Activated CD8-positive, alpha-beta memory T cell treated with anti-CD3 and anti-CD28 coated beads, Interleukin-2, amount 50 U/mL, for 24 hours (primary cell): ENCODE results near the gene CHID1.

Source experiments
- DNase-seq: peaks from one replicate; pipeline ENCODE4 v3.0.0-alpha.2; 2020; ENCODE audit errors: extremely low read depth

Gene CHID1

GRCh38 chr11:864898-865297 is 45.7 kb downstream of the CHID1 start:
- no peak for DNase-seq

DNA sequence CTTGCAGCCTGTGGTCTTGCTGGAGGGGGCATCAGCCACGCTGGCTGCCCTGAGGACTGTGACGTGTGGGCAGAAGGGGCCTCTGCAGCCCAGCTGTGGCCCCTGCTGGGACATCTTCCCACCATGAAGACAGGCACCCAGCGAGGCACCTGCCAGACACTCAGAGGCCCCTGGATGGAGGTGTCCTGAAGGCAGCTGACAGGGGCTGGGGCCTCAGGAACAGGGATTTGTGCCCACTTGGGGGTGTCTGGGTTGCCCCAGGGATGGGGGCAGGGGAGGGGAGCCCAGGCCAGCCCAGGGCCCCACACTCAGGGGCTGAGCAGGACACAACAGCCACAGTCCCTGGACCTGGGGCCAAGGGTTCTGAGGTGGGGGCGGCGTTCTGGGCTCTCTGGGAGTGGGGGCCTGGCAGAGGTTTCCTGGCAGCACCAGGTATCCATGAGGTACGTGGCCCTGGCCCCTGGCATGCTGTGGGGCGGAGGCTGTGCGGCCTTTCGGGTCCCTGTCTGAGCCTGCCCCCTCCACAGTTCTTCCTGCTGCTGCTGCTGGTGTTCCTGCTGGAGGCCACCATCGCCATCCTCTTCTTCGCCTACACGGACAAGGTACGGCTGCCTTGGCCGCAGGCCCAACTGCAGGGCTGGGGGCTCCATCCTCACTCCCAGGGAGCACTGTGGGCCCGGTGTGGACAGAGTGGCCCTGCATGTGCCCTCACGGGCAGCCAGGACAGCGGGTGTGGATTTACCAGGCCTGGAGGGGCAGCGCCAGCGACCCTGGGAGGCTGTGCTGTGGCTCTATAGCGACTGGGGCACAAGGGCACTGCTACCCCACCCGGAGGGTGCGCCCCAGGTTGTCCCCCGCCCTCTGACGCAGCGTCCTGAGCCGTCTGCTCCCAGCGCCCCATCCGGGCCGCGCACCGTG is 46.4 kb downstream of the CHID1 start:
- DNase-seq, result no peak

DNA sequence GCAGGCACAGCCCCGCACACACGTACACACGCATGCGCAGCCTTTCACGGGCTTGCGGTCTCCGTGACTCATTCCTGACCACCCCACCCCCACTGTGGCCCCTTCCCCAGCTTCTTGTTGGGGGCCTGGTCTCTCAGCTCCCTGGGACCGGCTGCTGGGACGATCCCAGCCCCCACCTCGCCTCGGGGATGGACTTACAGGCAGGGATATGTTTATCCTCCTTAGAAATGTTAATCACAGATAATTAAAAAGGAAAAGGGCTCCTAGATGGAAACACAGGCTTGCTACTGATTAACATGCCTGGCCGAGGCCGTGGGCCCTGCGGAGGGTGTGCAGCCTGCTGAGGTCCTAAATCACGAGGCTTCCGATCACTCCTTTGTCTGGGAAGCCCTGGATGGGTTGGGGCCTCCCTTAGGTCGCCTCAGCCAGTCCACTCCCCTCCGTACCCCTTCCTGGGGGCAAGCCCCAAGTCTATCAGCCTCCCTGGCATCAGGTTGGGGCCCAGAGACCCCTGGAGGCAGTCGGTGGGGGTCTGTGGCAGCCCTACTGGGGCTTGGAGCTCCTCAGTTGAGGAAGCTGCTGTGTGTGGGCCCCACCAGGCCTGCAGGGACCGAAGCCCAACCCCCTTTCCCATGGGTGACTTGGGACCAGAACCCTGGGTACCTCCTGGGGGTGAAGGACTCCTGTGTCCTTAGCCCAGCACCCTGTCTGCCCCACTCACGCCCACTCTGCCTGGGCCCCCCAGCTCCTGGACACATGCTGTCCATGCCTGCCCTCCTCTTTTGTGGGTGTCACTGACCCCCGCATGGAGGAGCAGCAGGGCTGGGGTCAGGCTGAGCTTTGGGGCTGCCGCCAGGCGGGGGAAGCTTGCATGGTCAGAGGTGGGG is 47.3 kb downstream of the CHID1 start:
- DNase-seq, result no peak

DNA sequence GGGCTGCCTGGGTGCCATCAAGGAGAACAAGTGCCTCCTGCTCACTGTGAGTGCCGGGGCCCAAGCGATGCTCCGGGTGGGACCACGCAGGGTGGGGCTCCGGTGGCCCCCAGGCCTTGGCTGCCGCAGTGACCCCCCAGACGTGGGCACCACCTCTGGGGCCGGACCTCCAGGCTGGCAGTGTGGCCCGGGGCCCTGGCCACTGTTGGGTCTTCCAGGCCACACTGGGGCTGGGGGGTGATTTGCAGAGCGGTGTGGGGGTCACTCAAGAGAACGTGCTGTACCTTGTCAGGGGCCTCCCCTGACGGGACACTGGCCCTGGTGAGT is 48.0 kb downstream of the CHID1 start:
- no peak for DNase-seq

DNA sequence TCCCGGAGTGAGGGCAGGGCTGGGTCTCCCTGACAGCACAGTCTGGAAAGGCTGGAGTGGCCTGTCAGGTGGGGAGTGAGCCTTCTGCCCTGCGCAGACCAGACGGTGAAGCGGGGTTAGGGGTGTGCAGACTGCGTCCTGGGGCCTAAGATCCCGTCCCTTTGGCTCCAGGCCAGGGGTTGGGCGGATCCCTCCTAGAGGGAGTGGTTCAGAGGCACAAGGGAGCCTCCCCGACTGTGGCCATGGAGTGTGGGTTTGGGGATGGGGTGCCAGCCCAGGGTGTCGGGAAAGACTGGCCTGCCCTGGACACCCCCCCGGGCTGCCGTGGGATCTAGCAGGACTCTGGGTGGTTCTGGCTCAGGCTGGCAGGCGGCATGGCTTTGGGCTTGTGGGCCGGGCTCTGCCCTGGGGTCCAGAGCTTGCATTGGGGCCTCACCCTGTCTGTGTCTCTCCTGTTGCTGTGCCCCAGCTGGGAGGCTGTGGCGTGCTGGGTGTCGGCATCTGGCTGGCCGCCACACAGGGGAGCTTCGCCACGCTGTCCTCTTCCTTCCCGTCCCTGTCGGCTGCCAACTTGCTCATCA is 48.4 kb downstream of the CHID1 start:
- no peak for DNase-seq

- no peak for DNase-seq
Observed at GRCh38 chr11:861105-861479, 49.5 kb downstream of the CHID1 start.

DNA sequence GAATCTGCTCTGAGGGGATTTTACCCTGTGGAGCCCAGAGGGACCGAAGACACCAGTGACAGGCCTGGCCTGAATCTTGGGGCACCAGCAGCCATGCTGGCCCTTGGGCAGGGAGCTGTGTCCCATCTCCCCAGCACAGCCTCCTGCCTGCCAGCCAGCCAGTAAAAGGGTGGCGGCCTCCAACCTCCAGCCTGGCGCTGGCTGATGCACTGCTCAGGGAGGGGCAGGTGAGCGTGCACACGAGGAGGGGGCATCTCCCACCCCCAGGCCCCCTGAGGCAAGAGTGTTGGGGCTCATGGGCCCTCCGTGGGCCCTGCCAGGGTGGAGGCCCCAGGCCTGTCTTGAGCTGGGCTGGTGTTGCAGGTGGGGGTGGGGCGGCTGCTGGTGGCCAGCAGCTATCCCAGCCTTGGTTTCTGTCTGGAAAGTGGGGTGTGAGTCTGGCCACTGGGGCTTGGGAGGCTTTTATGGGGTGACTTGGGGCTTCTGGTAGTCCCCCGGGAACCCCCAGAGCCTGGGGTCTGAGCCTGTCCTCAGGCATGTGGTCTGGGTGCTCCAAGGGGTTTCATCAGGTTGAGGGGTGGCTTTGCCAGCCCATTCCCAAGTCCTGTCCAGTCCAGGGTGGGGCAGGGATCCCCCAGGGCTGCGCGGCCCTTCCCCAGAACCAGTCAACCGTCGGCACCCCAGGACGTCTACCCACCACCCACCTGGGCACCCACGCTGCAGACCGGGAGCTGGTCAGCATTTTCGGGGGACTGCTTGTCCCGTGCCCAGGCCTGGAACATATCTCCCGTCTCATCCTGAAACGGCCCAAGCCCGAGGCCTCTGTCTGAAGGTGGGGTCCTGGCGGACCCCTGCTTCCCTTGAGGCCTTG is 50.1 kb downstream of the CHID1 start:
- DNase-seq, result no peak

DNA sequence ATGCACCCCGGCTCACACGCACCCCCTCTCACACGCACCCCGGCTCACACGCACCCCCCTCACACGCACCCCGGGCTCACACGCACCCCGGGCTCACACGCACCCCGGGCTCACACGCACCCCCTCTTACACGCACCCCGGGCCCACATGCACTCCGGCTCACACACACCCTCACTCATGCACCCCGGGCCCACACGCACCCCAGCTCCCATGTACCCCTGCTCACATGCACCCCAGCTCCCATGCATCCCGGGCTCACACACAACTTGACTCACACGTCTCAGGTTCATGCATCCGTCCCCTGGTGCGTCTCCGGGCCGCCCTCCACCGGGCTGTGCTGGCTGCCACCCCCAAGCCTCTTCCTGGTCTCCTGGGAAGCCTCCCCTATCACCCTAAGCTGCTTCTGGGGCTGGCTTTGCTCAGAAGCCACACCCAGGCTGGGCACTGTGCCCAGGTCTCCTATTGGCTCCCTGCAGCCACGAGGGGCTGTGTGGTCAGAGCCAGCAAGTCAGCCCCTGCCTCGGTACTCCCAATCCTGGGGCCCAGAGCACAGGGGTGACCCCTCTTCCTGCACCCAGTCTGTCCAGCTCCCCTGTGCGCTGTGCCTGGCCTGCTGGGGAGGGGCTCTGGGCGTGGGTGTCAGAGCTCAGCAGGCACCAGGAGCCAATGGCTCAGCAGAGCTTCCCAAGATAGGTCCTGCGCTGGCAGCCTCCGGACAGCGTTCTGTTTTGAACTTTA is 51.0 kb downstream of the CHID1 start:
- no peak for DNase-seq

DNA sequence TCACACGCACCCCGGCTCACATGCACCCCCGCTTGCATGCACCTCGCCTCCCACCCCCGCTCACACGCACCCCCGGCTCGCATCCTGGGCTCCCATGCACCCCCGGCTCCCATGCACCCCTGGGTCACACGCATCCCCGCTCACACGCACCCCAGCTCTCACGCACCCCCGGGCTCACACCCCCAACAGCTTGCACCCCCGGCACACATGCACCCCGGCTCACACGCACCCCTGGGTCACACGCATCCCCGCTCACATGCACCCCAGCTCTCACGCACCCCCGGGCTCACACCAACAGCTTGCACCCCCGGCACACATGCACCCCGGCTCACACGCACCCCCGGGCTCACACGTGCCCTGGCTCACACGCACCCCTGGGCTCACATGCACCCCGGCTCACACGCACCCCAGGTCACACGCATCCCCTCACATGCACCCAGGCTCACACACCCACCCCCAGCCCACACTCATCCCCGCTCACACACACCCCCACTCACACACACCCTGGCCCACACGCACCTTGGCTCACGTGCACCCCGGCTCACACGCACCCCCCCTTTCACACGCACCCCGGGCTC is 51.8 kb downstream of the CHID1 start:
- DNase-seq, result no peak

DNA sequence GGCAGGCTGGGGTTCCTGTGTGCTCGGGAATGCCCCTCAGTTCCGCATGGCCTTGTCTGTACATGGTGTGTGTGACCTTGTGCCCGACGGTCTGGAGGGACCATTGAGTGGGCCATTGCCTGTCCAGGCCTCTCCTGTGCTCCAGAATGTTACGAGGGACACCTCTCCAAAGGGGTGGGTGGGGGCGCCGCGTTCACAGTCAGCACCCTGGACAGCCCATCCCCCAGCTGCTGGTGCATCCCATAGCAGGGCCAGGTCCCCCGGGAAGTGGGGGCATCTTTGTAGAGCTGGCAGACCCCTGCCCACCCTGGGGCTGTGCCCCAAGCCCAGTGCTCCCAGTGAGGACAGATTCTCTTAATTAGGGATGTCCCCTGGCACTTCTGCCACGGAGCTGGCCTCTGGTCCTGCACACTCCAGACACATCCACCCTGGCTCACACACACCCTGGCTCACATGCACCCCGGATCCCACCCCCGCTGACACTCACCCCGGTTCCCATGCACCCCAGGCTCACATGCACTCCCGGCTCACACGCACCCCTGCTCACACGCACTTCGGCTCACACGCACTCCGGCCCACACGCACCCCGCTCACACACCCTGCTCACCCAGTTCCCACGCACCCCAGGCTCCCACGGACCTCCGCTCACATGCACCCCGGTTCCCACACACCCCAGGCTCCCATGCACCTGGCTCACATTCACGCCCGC is 52.4 kb downstream of the CHID1 start:
- DNase-seq, result no peak

DNA sequence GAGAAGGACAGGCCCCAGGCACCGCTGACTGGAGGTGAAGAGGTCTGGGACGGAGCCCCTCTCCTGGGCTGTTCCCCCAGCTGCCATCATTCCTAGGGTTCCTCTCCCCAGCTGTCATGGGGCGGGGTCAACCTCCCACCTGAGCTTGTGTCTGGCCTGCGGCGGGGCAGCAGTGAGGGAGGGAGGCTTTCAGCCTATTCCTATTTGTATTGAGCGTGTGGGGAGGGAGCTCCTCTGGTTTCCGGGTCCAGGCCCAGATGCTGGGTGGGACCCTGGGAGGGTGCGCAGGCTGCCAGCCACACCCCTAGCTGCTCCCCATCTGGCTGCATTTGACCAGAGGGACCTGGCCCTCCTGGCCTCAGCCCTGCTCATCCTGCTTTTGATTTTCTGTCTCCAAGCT is 54.2 kb downstream of the CHID1 start:
- no peak for DNase-seq

DNA sequence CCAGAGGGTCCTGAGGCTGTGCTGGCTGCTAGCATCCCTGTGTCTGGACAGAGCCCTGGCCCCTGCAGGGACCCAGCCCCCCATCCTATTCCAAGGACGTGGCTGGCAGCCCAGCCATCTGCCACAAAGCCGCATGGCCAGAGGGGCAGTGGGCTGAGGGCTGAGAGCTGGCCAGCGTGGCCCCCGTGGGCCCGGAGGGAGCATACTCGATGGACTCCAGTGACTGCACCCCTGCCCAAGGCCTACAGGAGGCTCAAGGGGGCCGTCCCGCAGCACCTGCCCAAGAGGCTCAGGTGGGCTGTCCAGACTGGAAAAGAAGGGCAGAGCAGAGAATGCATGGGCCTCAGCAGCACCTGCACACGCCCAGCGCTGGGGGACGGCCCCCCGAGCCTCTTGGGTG is 54.8 kb downstream of the CHID1 start:
- no peak for DNase-seq

DNA sequence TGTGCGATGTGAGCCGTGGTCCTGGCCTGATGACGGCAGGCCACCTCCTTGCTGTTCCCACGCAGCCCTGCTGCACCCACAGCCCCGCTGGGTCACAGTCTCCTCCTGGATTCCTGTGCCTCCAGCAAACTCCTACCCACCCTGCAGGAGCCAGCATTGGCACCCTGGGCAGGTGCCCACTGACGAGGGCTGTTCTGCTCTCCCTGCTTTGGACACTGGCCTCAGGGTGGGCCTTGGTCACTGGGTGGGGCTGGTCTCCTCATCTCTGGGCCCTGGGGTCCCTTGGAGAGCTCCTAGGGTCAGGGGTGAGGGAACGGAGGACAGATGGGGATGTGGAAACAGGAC is 55.3 kb downstream of the CHID1 start:
- DNase-seq, result no peak

DNA sequence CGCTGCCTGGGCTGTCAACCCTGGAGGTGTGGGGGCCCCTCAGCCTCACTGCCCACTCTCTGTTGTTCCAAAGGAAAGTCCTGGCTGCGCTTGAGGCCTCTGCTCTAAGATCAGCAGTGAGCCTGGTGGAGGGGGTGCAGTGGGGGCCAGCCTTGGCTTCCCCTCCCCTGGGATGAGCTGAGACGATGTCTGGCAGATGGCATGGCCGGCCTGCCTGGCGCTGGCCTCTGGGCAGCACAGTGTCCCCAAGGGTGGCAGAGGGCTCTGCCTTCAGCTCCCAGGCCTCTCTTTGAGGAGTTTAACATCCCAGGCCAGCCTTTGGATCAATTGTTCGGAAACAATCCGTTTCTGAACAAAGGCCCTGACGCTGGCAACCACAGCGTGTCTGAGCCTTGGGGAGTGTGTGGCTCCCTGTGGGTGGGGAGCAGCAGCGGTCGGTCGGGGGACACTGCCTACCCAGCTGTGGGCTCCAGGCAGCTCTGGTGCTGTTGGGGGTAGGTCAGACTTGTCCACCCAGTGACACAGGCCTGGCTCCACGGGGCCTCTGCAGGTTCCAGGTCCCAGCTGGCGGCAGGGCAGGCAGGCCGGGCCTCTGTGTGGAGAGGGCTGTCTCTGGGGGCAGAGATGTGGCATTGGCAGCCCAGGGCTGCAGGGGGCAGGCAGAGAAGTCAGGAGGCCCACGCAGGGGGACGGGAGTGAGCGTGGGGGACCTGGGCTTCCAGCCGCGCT is 55.8 kb downstream of the CHID1 start:
- no peak for DNase-seq

GRCh38 chr11:853682-854448 is 56.7 kb downstream of the CHID1 start:
- no peak for DNase-seq

DNA sequence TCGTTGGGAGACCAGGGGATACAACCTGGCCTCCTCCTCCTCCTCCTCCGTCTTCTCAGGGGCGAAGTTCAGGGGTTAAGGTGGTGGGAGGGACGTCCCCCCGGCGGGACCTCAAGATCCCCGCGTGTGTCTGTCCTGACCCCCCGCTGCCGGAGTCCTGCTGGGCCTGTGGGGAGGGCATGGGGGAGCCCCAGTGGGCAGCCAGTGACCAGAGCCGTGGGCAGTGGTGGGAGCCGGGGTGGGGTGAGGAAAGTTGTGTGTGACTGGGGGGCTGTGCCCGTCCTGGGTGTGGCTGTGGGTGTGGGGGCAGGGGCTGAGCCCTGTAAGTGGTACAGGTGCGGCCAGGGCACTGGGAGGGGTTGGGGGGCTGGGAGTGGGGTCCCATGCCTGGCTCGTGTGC is 57.8 kb downstream of the CHID1 start:
- DNase-seq, result no peak

GRCh38 chr11:850775-851763 is 59.5 kb downstream of the CHID1 start:
- DNase-seq, result no peak
